ENCODE results near the gene CRYBG1. TPM values are rescaled to one million over a fixed set of nuclear protein-coding genes. Genes with fewer than 3 reads are reported as not detected.

Gene CRYBG1
- total RNA-seq, 1 experiment from 2014 or later = 10.1 TPM

GRCh38 chr6:106614166-106614565 is 253.6 kb downstream of the CRYBG1 start:
- ChIA-PET CTCF (interaction anchor here (0.9 to 2.1 kb wide), 4 partner anchors 48 to 365 kb away, joined by 4 to 11 read pairs (median 6); partner anchors contain the start of gene CRYBG1), POLR2A (no interaction called here)
- Mint-ChIP-seq H3K36me3 (peaks cover 11% of the 10 kb centered on the region), H3K4me3 (peak overlapping the region; percentile 43), H3K27me3 (ENCODE audit: low read depth) (no peaks in the 10 kb centered on the region), H3K27ac (peak overlapping the region; percentile 99), H3K9me3 (no peaks in the 10 kb centered on the region), H3K4me1 (peaks cover 77% of the 10 kb centered on the region)
- TF ChIP-seq, protein P1, sequence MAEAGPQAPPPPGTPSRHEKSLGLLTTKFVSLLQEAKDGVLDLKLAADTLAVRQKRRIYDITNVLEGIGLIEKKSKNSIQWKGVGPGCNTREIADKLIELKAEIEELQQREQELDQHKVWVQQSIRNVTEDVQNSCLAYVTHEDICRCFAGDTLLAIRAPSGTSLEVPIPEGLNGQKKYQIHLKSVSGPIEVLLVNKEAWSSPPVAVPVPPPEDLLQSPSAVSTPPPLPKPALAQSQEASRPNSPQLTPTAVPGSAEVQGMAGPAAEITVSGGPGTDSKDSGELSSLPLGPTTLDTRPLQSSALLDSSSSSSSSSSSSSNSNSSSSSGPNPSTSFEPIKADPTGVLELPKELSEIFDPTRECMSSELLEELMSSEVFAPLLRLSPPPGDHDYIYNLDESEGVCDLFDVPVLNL (CRISPR knock-in tag; IDR thresholded peaks at IDR 0.05; ENCODE audit: borderline replicate concordance, low read depth) = no peak
- TF ChIP-seq ZNF317 (CRISPR knock-in tag; IDR thresholded peaks at IDR 0.05; ENCODE audit: borderline replicate concordance, low read depth) (no peak), MXD4 (CRISPR knock-in tag; IDR thresholded peaks at IDR 0.05; ENCODE audit: borderline replicate concordance) (no peak), ZNF232 (CRISPR knock-in tag; IDR thresholded peaks at IDR 0.05) (no peak), ETV6 (CRISPR knock-in tag; IDR thresholded peaks at IDR 0.05) (no peak), ATF2 (CRISPR knock-in tag; IDR thresholded peaks at IDR 0.05; ENCODE audit: borderline replicate concordance, low read depth) (no peak), ZNF219 (CRISPR knock-in tag; IDR thresholded peaks at IDR 0.05; ENCODE audit: borderline replicate concordance) (no peak), GABPB1 (CRISPR knock-in tag; IDR thresholded peaks at IDR 0.05) (no peak), ZNF416 (CRISPR knock-in tag; IDR thresholded peaks at IDR 0.05) (no peak), TP53 (CRISPR knock-in tag; IDR thresholded peaks at IDR 0.05) (no peak), TEAD4 (CRISPR knock-in tag; IDR thresholded peaks at IDR 0.05) (no peak), CREB1 (CRISPR knock-in tag; IDR thresholded peaks at IDR 0.05) (no peak), MYBL2 (CRISPR knock-in tag; IDR thresholded peaks at IDR 0.05) (no peak), ARID4B (CRISPR knock-in tag; IDR thresholded peaks at IDR 0.05; ENCODE audit: borderline replicate concordance) (no peak)
- TF ChIP-seq, protein P2, sequence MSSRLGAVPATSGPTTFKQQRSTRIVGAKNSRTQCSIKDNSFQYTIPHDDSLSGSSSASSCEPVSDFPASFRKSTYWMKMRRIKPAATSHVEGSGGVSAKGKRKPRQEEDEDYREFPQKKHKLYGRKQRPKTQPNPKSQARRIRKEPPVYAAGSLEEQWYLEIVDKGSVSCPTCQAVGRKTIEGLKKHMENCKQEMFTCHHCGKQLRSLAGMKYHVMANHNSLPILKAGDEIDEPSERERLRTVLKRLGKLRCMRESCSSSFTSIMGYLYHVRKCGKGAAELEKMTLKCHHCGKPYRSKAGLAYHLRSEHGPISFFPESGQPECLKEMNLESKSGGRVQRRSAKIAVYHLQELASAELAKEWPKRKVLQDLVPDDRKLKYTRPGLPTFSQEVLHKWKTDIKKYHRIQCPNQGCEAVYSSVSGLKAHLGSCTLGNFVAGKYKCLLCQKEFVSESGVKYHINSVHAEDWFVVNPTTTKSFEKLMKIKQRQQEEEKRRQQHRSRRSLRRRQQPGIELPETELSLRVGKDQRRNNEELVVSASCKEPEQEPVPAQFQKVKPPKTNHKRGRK (CRISPR knock-in tag; IDR thresholded peaks at IDR 0.05; ENCODE audit: borderline replicate concordance) = no peak
- TF ChIP-seq, protein P3, sequence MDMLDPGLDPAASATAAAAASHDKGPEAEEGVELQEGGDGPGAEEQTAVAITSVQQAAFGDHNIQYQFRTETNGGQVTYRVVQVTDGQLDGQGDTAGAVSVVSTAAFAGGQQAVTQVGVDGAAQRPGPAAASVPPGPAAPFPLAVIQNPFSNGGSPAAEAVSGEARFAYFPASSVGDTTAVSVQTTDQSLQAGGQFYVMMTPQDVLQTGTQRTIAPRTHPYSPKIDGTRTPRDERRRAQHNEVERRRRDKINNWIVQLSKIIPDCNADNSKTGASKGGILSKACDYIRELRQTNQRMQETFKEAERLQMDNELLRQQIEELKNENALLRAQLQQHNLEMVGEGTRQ (CRISPR knock-in tag; IDR thresholded peaks at IDR 0.05) = no peak
- TF ChIP-seq, protein P4, sequence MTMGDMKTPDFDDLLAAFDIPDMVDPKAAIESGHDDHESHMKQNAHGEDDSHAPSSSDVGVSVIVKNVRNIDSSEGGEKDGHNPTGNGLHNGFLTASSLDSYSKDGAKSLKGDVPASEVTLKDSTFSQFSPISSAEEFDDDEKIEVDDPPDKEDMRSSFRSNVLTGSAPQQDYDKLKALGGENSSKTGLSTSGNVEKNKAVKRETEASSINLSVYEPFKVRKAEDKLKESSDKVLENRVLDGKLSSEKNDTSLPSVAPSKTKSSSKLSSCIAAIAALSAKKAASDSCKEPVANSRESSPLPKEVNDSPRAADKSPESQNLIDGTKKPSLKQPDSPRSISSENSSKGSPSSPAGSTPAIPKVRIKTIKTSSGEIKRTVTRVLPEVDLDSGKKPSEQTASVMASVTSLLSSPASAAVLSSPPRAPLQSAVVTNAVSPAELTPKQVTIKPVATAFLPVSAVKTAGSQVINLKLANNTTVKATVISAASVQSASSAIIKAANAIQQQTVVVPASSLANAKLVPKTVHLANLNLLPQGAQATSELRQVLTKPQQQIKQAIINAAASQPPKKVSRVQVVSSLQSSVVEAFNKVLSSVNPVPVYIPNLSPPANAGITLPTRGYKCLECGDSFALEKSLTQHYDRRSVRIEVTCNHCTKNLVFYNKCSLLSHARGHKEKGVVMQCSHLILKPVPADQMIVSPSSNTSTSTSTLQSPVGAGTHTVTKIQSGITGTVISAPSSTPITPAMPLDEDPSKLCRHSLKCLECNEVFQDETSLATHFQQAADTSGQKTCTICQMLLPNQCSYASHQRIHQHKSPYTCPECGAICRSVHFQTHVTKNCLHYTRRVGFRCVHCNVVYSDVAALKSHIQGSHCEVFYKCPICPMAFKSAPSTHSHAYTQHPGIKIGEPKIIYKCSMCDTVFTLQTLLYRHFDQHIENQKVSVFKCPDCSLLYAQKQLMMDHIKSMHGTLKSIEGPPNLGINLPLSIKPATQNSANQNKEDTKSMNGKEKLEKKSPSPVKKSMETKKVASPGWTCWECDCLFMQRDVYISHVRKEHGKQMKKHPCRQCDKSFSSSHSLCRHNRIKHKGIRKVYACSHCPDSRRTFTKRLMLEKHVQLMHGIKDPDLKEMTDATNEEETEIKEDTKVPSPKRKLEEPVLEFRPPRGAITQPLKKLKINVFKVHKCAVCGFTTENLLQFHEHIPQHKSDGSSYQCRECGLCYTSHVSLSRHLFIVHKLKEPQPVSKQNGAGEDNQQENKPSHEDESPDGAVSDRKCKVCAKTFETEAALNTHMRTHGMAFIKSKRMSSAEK (CRISPR knock-in tag; IDR thresholded peaks at IDR 0.05; ENCODE audit: borderline replicate concordance) = no peak
- ATAC-seq (no peak), DNase-seq (ENCODE audit: low spot score) (no peak)

Measured in WTC11 (cell line).